Activated T-helper 17 cell treated with anti-CD3 and anti-CD28 coated beads, Interleukin-2, amount 50 U/mL, for 72 hours (primary cell): ENCODE results near the gene ID3. TPM values are rescaled to one million over a fixed set of nuclear protein-coding genes. Genes with fewer than 3 reads are reported as not detected.
"Not testable (repeated sequence)": the region's sequence is repeated elsewhere in the genome, so short reads cannot be mapped to it uniquely, and the experiment has no call there.

Experiments used
- ATAC-seq: fragments of 150-1000 bp; cut with Tn5 transposase; replicated peaks from 2 replicates; pipeline ENCODE4 v1.10.0; 2021; ENCODE audit warnings: mild to moderate bottlenecking, moderate library complexity
- H3K27ac Mint-ChIP-seq: one replicate; pipeline ENCODE4 v1.8.0; 2022; ENCODE audit warnings: mixed read lengths
- H3K27me3 Mint-ChIP-seq: one replicate; pipeline ENCODE4 v1.8.0; 2022; ENCODE audit warnings: mixed read lengths
- H3K36me3 Mint-ChIP-seq: one replicate; pipeline ENCODE4 v1.8.0; 2022; ENCODE audit warnings: low read depth, mild to moderate bottlenecking, mixed read lengths
- H3K4me1 Mint-ChIP-seq: one replicate; pipeline ENCODE4 v1.8.0; 2022; ENCODE audit warnings: mixed read lengths
- H3K4me3 Mint-ChIP-seq: one replicate; pipeline ENCODE4 v1.8.0; 2022; ENCODE audit warnings: mild to moderate bottlenecking, mixed read lengths
- H3K9me3 Mint-ChIP-seq: one replicate; pipeline ENCODE4 v1.8.0; 2022; ENCODE audit warnings: mixed read lengths
- total RNA-seq, 2 donors: library from RNA; stranded (reverse); gene quantifications; one replicate each; pipeline ENCODE4 v1.2.3, GENCODE V29; 2022

Gene ID3
- total RNA-seq, 2 donors from 2014 or later = 19.5 to 45.2 TPM

DNA sequence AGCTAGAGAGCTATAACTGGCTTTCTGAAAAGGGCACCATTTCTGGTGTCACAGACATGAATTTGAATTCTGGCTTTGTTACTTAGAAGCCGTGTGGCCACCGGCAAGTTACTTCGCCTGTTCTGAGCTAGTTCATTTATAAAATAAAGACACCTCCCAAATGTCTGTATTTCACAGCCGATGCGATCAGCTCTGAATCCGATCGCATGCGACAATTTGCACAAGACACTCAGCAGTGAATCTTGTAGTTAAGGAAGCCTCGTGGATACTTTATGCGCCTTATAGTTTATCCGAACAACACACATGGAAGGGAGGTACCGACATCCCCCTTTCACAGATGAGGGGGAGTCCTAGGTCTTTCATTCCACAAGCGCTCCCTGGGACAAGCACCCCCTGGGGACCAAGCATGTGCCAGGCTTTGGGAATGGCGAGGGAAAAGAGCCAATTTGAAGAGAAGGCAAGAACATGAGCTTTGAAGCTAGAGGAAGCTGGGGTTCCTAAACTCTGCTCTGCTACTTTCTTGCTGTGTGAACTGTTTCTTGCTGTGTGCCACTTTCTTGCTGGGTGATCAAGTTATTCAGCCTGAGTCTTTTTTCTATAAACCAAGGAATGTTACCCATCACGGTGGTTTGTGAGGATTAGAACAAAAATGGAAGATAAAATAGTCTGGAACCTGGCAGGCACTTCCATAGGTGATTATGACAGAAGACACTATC is 3.9 kb downstream of the ID3 start:
- H3K9me3 Mint-ChIP-seq = no peaks in the 10 kb centered on the region
- H3K4me1 Mint-ChIP-seq = peaks cover 24% of the 10 kb centered on the region
- no peaks in the 10 kb centered on the region for H3K27me3 Mint-ChIP-seq
- ATAC-seq = no peak
- peak overlapping the region; percentile 61 for H3K27ac Mint-ChIP-seq
- H3K4me3 Mint-ChIP-seq = peak overlapping the region; percentile 94
- H3K36me3 Mint-ChIP-seq = peaks cover 19% of the 10 kb centered on the region

- no peaks in the 10 kb centered on the region for H3K9me3 Mint-ChIP-seq
- H3K4me3 Mint-ChIP-seq = peak overlapping the region; percentile 94
- peak; percentile 77 for ATAC-seq
- peak overlapping the region; percentile 61 for H3K27ac Mint-ChIP-seq
- H3K4me1 Mint-ChIP-seq = peaks cover 24% of the 10 kb centered on the region
- no peaks in the 10 kb centered on the region for H3K27me3 Mint-ChIP-seq
- peaks cover 19% of the 10 kb centered on the region for H3K36me3 Mint-ChIP-seq
Observed at GRCh38 chr1:23554481-23555269, 4.6 kb downstream of the ID3 start.

DNA sequence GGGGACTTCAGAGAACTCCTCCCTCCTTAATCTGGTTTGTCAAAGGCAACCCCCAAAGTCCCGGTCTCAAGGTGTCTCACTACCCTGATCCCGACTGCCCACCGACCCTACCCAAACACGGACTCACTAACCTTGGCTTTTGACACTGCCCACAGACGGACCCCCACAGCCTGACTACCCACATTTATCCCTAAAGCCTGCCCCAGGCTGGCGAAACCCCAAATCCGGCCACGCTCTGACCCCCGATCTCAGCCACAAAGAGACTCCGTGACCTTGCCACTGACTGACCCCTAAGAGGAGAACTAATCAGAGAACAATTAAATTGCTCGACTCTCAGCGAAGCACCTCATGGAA is 5.2 kb downstream of the ID3 start:
- no peak for ATAC-seq
- Mint-ChIP-seq H3K36me3 (peaks cover 19% of the 10 kb centered on the region), H3K27ac (peak overlapping the region; percentile 26), H3K4me3 (peak overlapping the region; percentile 94), H3K27me3 (no peaks in the 10 kb centered on the region), H3K9me3 (no peaks in the 10 kb centered on the region), H3K4me1 (peaks cover 24% of the 10 kb centered on the region)

- Mint-ChIP-seq H3K27ac (peak overlapping the region; percentile 26), H3K27me3 (no peaks in the 10 kb centered on the region), H3K4me1 (peaks cover 24% of the 10 kb centered on the region), H3K9me3 (no peaks in the 10 kb centered on the region), H3K4me3 (peak overlapping the region; percentile 94), H3K36me3 (peaks cover 15% of the 10 kb centered on the region)
- ATAC-seq = no peak
Observed at GRCh38 chr1:23553231-23554126, 5.8 kb downstream of the ID3 start.

- Mint-ChIP-seq H3K27ac (no peak overlapping the region), H3K4me1 (peaks cover 17% of the 10 kb centered on the region), H3K27me3 (no peaks in the 10 kb centered on the region), H3K36me3 (no peaks in the 10 kb centered on the region), H3K4me3 (no peak overlapping the region), H3K9me3 (no peaks in the 10 kb centered on the region)
- no peak for ATAC-seq
Observed at GRCh38 chr1:23551849-23552248, 7.5 kb downstream of the ID3 start.

DNA sequence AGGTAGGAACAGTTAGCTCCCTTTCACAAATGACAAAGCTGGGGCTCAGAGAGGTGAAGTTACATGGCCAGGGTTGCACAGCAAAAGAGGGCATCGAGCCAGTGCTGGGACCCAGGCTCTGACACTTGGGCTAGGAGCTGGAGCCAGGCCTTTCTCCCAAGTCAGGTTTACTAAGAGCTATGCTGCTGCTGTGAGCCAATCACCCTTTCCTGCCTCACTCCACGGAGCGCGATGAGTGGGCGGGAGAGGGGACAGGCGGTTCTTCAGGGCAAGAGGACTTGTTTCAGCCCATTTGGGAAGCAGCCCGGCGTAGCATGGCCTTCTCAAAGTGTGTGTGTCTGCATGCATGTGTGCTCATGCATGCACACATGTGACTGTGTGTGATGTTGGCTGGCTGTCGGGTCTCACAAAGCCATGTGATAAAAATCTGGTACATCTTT is 10.6 kb downstream of the ID3 start:
- no peak overlapping the region for H3K27ac Mint-ChIP-seq
- no peaks in the 10 kb centered on the region for H3K36me3 Mint-ChIP-seq
- H3K9me3 Mint-ChIP-seq = no peaks in the 10 kb centered on the region
- ATAC-seq = no peak
- peaks cover 6% of the 10 kb centered on the region for H3K4me1 Mint-ChIP-seq
- no peaks in the 10 kb centered on the region for H3K27me3 Mint-ChIP-seq
- H3K4me3 Mint-ChIP-seq = no peak overlapping the region

DNA sequence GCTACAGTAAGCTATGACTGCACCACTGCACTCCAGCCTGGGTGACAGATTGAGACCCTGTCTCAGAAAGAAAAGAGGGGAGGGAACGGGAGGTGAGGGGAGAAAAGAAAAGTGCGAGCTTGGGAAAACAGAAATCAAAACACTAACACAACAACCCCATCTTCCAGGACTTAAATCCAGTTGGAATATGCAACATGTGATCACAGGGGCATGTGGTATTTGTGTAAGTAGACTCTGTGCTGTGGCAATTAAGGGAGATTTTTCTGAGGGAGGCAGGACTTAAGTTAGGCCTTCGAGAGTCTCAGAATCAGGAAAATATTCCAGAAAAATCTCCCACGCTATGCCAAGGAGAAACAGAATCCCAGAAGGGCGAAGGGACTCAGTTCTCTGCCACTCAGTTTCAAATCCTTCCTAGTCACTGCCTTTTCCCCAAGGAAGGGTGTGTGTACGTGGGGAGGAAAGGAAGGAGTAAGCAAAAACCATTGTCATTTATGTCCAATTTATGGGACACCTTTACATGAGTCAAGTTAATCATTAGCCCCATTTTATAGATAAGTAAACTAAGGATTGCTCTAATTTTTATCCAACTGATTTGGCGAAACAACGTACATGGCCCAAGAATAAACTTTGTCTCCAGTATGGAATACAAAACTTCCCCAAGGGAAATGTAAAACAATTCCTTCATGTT is 12.3 kb downstream of the ID3 start:
- Mint-ChIP-seq H3K27me3 (no peaks in the 10 kb centered on the region), H3K9me3 (no peaks in the 10 kb centered on the region), H3K4me1 (peaks cover 6% of the 10 kb centered on the region), H3K36me3 (no peaks in the 10 kb centered on the region), H3K27ac (no peak overlapping the region), H3K4me3 (no peak overlapping the region)
- ATAC-seq = no peak

GRCh38 chr1:23545851-23546250 is 13.4 kb downstream of the ID3 start:
- H3K27me3 Mint-ChIP-seq = no peaks in the 10 kb centered on the region

DNA sequence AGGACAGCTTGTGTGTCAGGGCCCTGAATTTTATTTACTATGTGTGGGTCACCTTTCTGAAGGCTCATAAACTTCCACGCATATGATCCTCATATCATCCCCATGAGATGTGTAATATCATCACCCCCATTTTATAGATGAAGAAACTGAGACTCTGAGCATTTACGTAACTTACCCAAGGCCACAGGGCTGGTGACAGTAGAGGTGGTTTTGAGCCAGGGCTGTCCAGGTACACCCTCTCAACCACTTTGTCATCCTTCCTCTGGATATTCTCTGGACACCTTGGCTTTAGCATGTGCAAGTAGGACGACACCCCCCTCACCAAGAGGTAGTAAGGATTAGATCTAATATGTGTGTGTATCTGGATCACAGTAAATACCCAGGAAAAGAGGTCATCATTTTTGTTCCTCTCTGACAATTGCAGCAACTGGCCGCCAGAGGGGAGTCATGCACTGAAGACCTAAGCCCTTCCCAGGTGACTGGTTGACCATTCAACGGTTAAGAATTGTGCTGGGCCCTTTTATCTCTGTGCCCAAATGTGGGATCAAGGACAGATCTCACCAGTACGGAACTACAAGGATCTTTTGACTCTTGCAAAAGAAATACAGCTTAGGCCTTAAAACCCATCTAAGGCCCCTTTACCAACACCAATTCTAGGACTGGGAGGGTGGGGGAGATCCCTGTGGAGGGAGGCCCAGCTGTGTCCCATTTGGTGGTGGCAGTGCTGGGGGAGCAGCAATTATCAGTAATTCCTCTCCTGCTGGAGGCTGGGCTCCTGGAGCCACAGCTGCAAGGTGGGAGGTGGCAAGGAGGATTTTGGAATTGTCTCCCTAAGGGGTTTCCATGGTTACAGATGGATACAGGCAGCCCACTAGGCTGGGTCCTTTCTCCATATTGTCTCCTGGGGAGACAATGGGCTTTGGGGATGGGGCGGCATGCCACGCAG is 14.6 kb downstream of the ID3 start:
- peak; percentile 67 for ATAC-seq
- Mint-ChIP-seq H3K27ac (peak overlapping the region; percentile 75), H3K4me1 (peaks cover 10% of the 10 kb centered on the region), H3K4me3 (no peak overlapping the region), H3K36me3 (no peaks in the 10 kb centered on the region), H3K9me3 (no peaks in the 10 kb centered on the region), H3K27me3 (no peaks in the 10 kb centered on the region)

More at GRCh38 chr1:23545851-23546250, 13.4 kb downstream of the ID3 start:
- peaks cover 6% of the 10 kb centered on the region for H3K4me1 Mint-ChIP-seq
- H3K4me3 Mint-ChIP-seq = no peak overlapping the region
- no peaks in the 10 kb centered on the region for H3K9me3 Mint-ChIP-seq
- H3K36me3 Mint-ChIP-seq = no peaks in the 10 kb centered on the region
- ATAC-seq = no peak
- no peak overlapping the region for H3K27ac Mint-ChIP-seq

DNA sequence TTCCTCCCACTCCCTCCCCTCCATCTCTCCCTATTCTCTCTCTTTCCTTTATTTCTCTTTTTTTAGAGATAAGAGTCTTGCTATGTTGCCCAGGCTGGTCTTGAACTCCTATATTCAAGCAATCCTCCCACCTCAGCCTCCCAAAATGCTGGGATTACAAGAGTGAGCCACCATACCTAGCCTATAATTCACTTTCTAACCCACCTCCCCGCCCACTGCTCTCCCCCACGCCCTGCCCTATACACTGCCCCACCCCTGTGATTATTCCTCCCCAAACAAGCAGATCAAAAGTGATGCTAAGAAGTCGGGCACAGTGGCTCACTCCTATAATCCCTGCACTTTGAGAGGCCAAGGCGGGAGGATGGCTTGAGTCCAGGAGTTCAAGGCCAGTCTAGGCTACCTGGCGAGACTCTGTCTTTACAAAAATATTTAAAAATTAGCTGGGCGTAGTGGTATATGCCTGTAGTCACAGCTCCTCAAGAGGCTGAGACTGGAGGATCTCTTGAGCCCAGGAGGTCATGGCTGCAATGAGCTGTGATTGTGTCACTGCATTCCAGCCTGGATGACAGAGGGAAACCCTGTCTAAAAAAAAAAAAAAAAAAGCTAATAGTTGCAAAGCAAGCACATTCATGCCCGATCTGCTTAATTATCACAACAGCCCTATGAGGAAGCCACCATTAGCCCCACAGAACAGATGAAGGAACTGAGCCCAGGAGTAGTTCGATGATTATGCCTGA is 15.4 kb downstream of the ID3 start:
- Mint-ChIP-seq H3K4me1 (peaks cover 12% of the 10 kb centered on the region), H3K27ac (peak overlapping the region; percentile 75), H3K9me3 (no peaks in the 10 kb centered on the region), H3K4me3 (no peak overlapping the region), H3K27me3 (no peaks in the 10 kb centered on the region), H3K36me3 (no peaks in the 10 kb centered on the region)
- no peak for ATAC-seq

DNA sequence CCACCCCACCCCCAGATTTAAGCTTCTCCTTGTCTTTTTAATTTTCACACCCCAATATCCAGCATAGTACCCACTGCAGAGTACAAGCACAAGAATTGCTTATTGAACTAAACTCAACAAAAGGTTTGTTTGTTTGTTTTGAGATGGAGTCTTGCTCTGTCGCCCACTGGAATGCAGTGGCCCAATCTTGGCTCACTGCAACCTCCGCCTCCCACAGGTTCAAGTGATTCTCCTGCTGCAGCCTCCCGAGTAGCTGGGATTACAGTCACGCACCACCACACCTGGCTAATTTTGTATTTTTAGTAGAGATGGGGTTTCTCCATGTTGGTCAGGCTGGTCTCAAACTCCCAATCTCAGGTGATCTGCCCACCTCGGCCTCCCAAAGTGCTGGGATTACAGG is 16.4 kb downstream of the ID3 start:
- not testable (repeated sequence) for H3K9me3 Mint-ChIP-seq, H3K36me3 Mint-ChIP-seq, ATAC-seq, H3K27me3 Mint-ChIP-seq, H3K4me3 Mint-ChIP-seq, H3K27ac Mint-ChIP-seq
- H3K4me1 Mint-ChIP-seq = peaks cover 12% of the 10 kb centered on the region

GRCh38 chr1:23539698-23540266 is 19.5 kb downstream of the ID3 start:
- no peaks in the 10 kb centered on the region for H3K36me3 Mint-ChIP-seq
- peak overlapping the region; percentile 82 for H3K27ac Mint-ChIP-seq
- H3K9me3 Mint-ChIP-seq = no peaks in the 10 kb centered on the region
- peak; percentile 97 for ATAC-seq
- peaks cover 18% of the 10 kb centered on the region for H3K4me1 Mint-ChIP-seq
- no peaks in the 10 kb centered on the region for H3K27me3 Mint-ChIP-seq
- H3K4me3 Mint-ChIP-seq = peak overlapping the region; percentile 67
